Fibroblast of the conjunctiva (primary cell): ENCODE measurements around the gene HNRNPDL.
"Not testable (repeated sequence)": the region's sequence is repeated elsewhere in the genome, so short reads cannot be mapped to it uniquely, and the experiment has no call there.

ENCODE experiments used
- DNase-seq: peaks from one replicate; pipeline ENCODE4 v3.0.0-alpha.2; 2010; ENCODE audit warnings: low read depth

The HNRNPDL gene

GRCh38 chr4:82432596-82432995 is 2.3 kb upstream of the HNRNPDL start:
- no peak for DNase-seq

GRCh38 chr4:82431831-82432230 is 1.6 kb upstream of the HNRNPDL start:
- DNase-seq, result no peak

- no peak for DNase-seq
Observed at GRCh38 chr4:82430964-82431745, 893 bp upstream of the HNRNPDL start.

- no peak for DNase-seq
Observed at GRCh38 chr4:82429728-82430192, 502 bp downstream of the HNRNPDL start.

- DNase-seq, result peak; percentile 85
Observed at GRCh38 chr4:82428969-82429727, 1.1 kb downstream of the HNRNPDL start.

- no peak for DNase-seq
Observed at GRCh38 chr4:82428526-82428968, 1.7 kb downstream of the HNRNPDL start.

GRCh38 chr4:82425478-82425877 is 4.8 kb downstream of the HNRNPDL start:
- DNase-seq, result no peak

GRCh38 chr4:82423245-82424054 is 6.8 kb downstream of the HNRNPDL start:
- DNase-seq, result no peak

- DNase-seq, result no peak
Observed at GRCh38 chr4:82422616-82423015, 7.6 kb downstream of the HNRNPDL start.

- no peak for DNase-seq
Observed at GRCh38 chr4:82421796-82422560, 8.3 kb downstream of the HNRNPDL start.

GRCh38 chr4:82419451-82419850 is 10.8 kb downstream of the HNRNPDL start:
- no peak for DNase-seq

- DNase-seq, result no peak
Observed at GRCh38 chr4:82415922-82416365, 14.3 kb downstream of the HNRNPDL start.

- DNase-seq, result not testable (repeated sequence)
Observed at GRCh38 chr4:82415061-82415460, 15.2 kb downstream of the HNRNPDL start.

GRCh38 chr4:82403725-82404124 is 26.5 kb downstream of the HNRNPDL start:
- no peak for DNase-seq

- DNase-seq, result no peak
Observed at GRCh38 chr4:82402196-82402775, 28.0 kb downstream of the HNRNPDL start.

- DNase-seq, result no peak
Observed at GRCh38 chr4:82401600-82401999, 28.7 kb downstream of the HNRNPDL start.

- no peak for DNase-seq
Observed at GRCh38 chr4:82398263-82398662, 32.0 kb downstream of the HNRNPDL start.

GRCh38 chr4:82397527-82397926 is 32.7 kb downstream of the HNRNPDL start:
- no peak for DNase-seq

GRCh38 chr4:82394896-82395295 is 35.4 kb downstream of the HNRNPDL start:
- no peak for DNase-seq

- not testable (repeated sequence) for DNase-seq
Observed at GRCh38 chr4:82390061-82390460, 40.2 kb downstream of the HNRNPDL start.

- DNase-seq, result no peak
Observed at GRCh38 chr4:82388405-82388804, 41.9 kb downstream of the HNRNPDL start.
